OCI-LY7 (cell line): ENCODE results near the gene COG4. TPM values are rescaled to one million over a fixed set of nuclear protein-coding genes. Genes with fewer than 3 reads are reported as not detected.

Experiments used
- BruUV-seq: library from RNA; stranded (reverse); fragments of 400-500 nt; replicated peaks from 2 replicates; lab custom pipeline; 2021; lab: Mats Ljungman, UMichigan
- CTCF ChIA-PET: fragments of 300-600 bp; sonication (Branson Sonifier 250); formaldehyde crosslinking; loops from one replicate; lab custom pipeline; 2022; ENCODE audit warnings: antibody characterized with exemption; ENCODE audit not compliant: unreplicated experiment; lab: Charles Lee
- POLR2A ChIA-PET: fragments of 300-600 bp; sonication (Branson Sonifier 250); formaldehyde crosslinking; loops from one replicate; lab custom pipeline; 2022; ENCODE audit warnings: antibody characterized with exemption; lab: Charles Lee
- DNase-seq: peaks from one replicate; pipeline ENCODE4 v3.0.0-alpha.2; 2015; ENCODE audit warnings: low spot score
- H2AFZ ChIP-seq: fragments of 200-600 bp; sonication (generic), shearing (Covaris generic); 2 replicates; pipeline ENCODE4 v1.6.1; 2014; ENCODE audit warnings: mild to moderate bottlenecking, antibody characterized with exemption, low read length, moderate library complexity
- H3K27ac ChIP-seq: fragments of 200-600 bp; sonication (generic); 2 replicates; pipeline ENCODE4 v1.5.1; 2014; ENCODE audit warnings: mixed run types, low read depth, mild to moderate bottlenecking, moderate library complexity, low read length, inconsistent platforms; ENCODE audit not compliant: poor library complexity, severe bottlenecking
- H3K36me3 ChIP-seq: fragments of 200-600 bp; sonication (generic); 2 replicates; pipeline ENCODE4 v1.6.1; 2014; ENCODE audit warnings: mild to moderate bottlenecking, antibody characterized with exemption, low read length, moderate library complexity, mixed read lengths; ENCODE audit not compliant: insufficient read depth
- H3K4me1 ChIP-seq: fragments of 200-600 bp; sonication (generic); 2 replicates; pipeline ENCODE4 v1.5.1; 2014; ENCODE audit warnings: mild to moderate bottlenecking, low read length; ENCODE audit not compliant: insufficient read depth, poor library complexity, severe bottlenecking
- H3K4me2 ChIP-seq: fragments of 200-600 bp; sonication (generic); 2 replicates; pipeline ENCODE4 v1.6.1; 2014; ENCODE audit warnings: mild to moderate bottlenecking, low read length
- H3K4me3 ChIP-seq: fragments of 200-600 bp; sonication (generic); 2 replicates; pipeline ENCODE4 v1.5.1; 2014; ENCODE audit warnings: mild to moderate bottlenecking, low read depth, low read length; ENCODE audit not compliant: poor library complexity, severe bottlenecking
- H3K79me2 ChIP-seq: fragments of 200-600 bp; sonication (generic); 2 replicates; pipeline ENCODE4 v1.6.1; 2016; ENCODE audit warnings: low read depth, mild to moderate bottlenecking, low read length, moderate library complexity, mixed read lengths; ENCODE audit not compliant: insufficient read depth
- H3K9me2 ChIP-seq: fragments of 200-600 bp; sonication (generic); 2 replicates; pipeline ENCODE4 v1.6.1; 2016; ENCODE audit warnings: mild to moderate bottlenecking, low read length, mixed read lengths; ENCODE audit not compliant: insufficient read depth
- H3K9me3 ChIP-seq: fragments of 200-600 bp; sonication (generic); 2 replicates; pipeline ENCODE4 v1.6.1; 2014; ENCODE audit warnings: mild to moderate bottlenecking, mixed run types, low read length, mixed read lengths
- H4K20me1 ChIP-seq: fragments of 200-600 bp; sonication (generic); 2 replicates; pipeline ENCODE4 v1.6.1; 2014; ENCODE audit warnings: mild to moderate bottlenecking, antibody characterized with exemption, low read length, moderate library complexity, mixed read lengths; ENCODE audit not compliant: insufficient read depth
- EZH2phosphoT487 ChIP-seq: fragments of 200-600 bp; sonication (generic); IDR thresholded peaks from 2 replicates; pipeline ENCODE4 v1.6.1; 2018; ENCODE audit warnings: low read depth, borderline replicate concordance, mild to moderate bottlenecking, mixed run types, antibody characterized with exemption, low read length, moderate library complexity, mixed read lengths
- intact Hi-C: fragments of 100-400 bp; cut with micrococcal nuclease; formaldehyde crosslinking; loops from one replicate; pipeline ENCODE4 v1.10.0; 2022; ENCODE audit not compliant: unreplicated experiment
- total RNA-seq, 2 experiments: library from RNA; depleted of rRNA in 1 of 2; stranded (reverse); fragments of >200 nt in 1 of 2; shearing (Covaris generic) in 1 of 2; gene quantifications; 2 replicates each; pipeline ENCODE4 v1.2.3, GENCODE V29; 2014 to 2022
- TF ChIP-seq, protein P1 (sequence below): fragments of 200-600 bp; sonication (generic); conservative IDR thresholded peaks from 2 replicates; pipeline ENCODE4 v1.5.1; 2014; ENCODE audit warnings: mild to moderate bottlenecking, antibody characterized with exemption, low read length, moderate library complexity, mixed read lengths

COG4 gene
- total RNA-seq, 2 experiments from 2014 or later: 48.8 to 100 TPM

DNA sequence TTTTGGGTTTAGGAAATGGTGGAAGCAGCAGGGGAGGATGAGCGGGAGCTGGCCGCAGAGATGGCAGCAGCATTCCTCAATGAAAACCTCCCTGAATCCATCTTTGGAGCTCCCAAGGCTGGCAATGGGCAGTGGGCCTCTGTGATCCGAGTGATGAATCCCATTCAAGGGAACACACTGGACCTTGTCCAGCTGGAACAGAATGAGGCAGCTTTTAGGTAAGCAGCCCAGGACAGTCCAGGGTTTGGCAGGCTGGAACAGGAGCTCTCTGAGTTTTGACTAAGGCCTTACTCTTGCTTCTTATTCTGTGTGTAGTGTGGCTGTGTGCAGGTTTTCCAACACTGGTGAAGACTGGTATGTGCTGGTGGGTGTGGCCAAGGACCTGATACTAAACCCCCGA is 41.7 kb upstream of the COG4 start:
- H3K9me3 ChIP-seq: no peaks in the 10 kb centered on the region
- no TSS peak for BruUV-seq
- intact Hi-C loops: no loop called here
- no peak overlapping the region for H2AFZ ChIP-seq
- no peak overlapping the region for H3K4me3 ChIP-seq
- ChIA-PET POLR2A (interaction anchor here (1.0 to 1.2 kb wide), 2 partner anchors 11 to 161 kb away, joined by 3 read pairs; no protein-coding TSS in a partner anchor), CTCF (no interaction called here)
- peaks cover 99% of the 10 kb centered on the region for H3K36me3 ChIP-seq
- H3K27ac ChIP-seq: no peak overlapping the region
- no peaks in the 10 kb centered on the region; the same call in 1 of the 2 replicates for H4K20me1 ChIP-seq
- DNase-seq: no peak
- peaks cover 3% of the 10 kb centered on the region; the same call in 1 of the 2 replicates for H3K79me2 ChIP-seq
- TF ChIP-seq, protein P1, sequence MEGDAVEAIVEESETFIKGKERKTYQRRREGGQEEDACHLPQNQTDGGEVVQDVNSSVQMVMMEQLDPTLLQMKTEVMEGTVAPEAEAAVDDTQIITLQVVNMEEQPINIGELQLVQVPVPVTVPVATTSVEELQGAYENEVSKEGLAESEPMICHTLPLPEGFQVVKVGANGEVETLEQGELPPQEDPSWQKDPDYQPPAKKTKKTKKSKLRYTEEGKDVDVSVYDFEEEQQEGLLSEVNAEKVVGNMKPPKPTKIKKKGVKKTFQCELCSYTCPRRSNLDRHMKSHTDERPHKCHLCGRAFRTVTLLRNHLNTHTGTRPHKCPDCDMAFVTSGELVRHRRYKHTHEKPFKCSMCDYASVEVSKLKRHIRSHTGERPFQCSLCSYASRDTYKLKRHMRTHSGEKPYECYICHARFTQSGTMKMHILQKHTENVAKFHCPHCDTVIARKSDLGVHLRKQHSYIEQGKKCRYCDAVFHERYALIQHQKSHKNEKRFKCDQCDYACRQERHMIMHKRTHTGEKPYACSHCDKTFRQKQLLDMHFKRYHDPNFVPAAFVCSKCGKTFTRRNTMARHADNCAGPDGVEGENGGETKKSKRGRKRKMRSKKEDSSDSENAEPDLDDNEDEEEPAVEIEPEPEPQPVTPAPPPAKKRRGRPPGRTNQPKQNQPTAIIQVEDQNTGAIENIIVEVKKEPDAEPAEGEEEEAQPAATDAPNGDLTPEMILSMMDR: no peak
- no peak for TF ChIP-seq EZH2phosphoT487
- H3K4me1 ChIP-seq: no peaks in the 10 kb centered on the region
- no peaks in the 10 kb centered on the region for H3K9me2 ChIP-seq
- no peak overlapping the region for H3K4me2 ChIP-seq

GRCh38 chr16:70563636-70564035 is 40.3 kb upstream of the COG4 start:
- H3K4me1 ChIP-seq: no peaks in the 10 kb centered on the region
- CTCF ChIA-PET: no interaction called here
- no peaks in the 10 kb centered on the region; the same call in 1 of the 2 replicates for H4K20me1 ChIP-seq
- no peaks in the 10 kb centered on the region for H3K9me3 ChIP-seq
- H3K27ac ChIP-seq: no peak overlapping the region
- POLR2A ChIA-PET: no interaction called here
- no peak overlapping the region for H2AFZ ChIP-seq
- intact Hi-C loops: loop anchor here (2.0 kb wide), 1 partner anchor 21 kb away; no protein-coding TSS in a partner anchor
- BruUV-seq: no TSS peak
- no peak overlapping the region for H3K4me3 ChIP-seq
- TF ChIP-seq EZH2phosphoT487: no peak
- TF ChIP-seq, protein P1: no peak
- DNase-seq: no peak
- peaks cover 99% of the 10 kb centered on the region for H3K36me3 ChIP-seq
- no peak overlapping the region for H3K4me2 ChIP-seq
- H3K79me2 ChIP-seq: peaks cover 3% of the 10 kb centered on the region; the same call in 1 of the 2 replicates
- no peaks in the 10 kb centered on the region for H3K9me2 ChIP-seq

DNA sequence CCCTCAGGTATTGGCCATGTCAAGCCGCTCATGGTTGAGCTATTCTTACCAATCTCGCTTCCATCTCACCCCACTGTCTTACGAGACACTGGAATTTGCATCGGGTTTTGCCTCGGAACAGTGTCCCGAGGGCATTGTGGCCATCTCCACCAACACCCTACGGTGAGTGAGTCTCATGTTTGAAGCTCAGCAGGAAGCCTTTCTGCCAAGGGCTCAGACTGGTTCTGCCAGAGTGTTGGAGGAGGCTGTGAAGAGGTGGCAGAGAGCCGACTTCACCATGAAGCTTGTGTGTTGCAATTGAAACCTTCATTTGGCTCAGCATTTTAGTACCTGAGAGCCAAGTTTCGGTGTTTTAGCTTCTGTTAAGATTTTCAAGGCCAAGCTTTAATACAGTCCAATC is 38.3 kb upstream of the COG4 start:
- Histone ChIP-seq H4K20me1 (peaks cover 4% of the 10 kb centered on the region; the same call in 1 of the 2 replicates), H3K9me3 (no peaks in the 10 kb centered on the region), H3K4me1 (no peaks in the 10 kb centered on the region), H3K9me2 (no peaks in the 10 kb centered on the region), H3K4me3 (no peak overlapping the region), H3K4me2 (no peak overlapping the region), H2AFZ (no peak overlapping the region), H3K79me2 (peaks cover 16% of the 10 kb centered on the region; the same call in 1 of the 2 replicates), H3K36me3 (peaks cover 99% of the 10 kb centered on the region), H3K27ac (no peak overlapping the region)
- no peak for DNase-seq
- CTCF ChIA-PET: interaction anchor here (1.3 kb wide), 1 partner anchor 192 kb away, joined by 3 read pairs; no protein-coding TSS in a partner anchor
- POLR2A ChIA-PET: interaction anchor here (0.6 to 1.5 kb wide), 2 partner anchors 28 to 229 kb away, joined by 4 to 5 read pairs; no protein-coding TSS in a partner anchor
- no TSS peak for BruUV-seq
- no peak for TF ChIP-seq EZH2phosphoT487
- TF ChIP-seq, protein P1: no peak
- intact Hi-C loops: loop anchor here (2.0 kb wide), 2 partner anchors 19 to 27 kb away; no protein-coding TSS in a partner anchor
